Naive thymus-derived CD4-positive, alpha-beta T cell (primary cell): ENCODE results near the gene SELENOW. TPM values are rescaled to one million over a fixed set of nuclear protein-coding genes. Genes with fewer than 3 reads are reported as not detected.
"Not testable (repeated sequence)": the region's sequence is repeated elsewhere in the genome, so short reads cannot be mapped to it uniquely, and the experiment has no call there.

Source experiments
- ATAC-seq: fragments of 150-1000 bp; cut with Tn5 transposase; 2 replicates; pipeline ENCODE4 v1.10.0; 2021; ENCODE audit warnings: mild to moderate bottlenecking, moderate library complexity
- CTCF ChIA-PET: fragments of 350-600 bp; sonication (Branson Sonifier 250); formaldehyde crosslinking; loops from one replicate; lab custom pipeline; 2021; ENCODE audit warnings: antibody characterized with exemption; lab: Charles Lee
- POLR2A ChIA-PET: fragments of 350-600 bp; sonication (Branson Sonifier 250); formaldehyde crosslinking; loops from one replicate; lab custom pipeline; 2021; ENCODE audit warnings: antibody characterized with exemption, inconsistent platforms; lab: Charles Lee
- DNase-seq, 9 donors: peaks; one replicate each; pipeline versions ENCODE4 v3.0.0 to v3.0.0-alpha.2; 2020 to 2022; ENCODE audit warnings: mixed read lengths in 1 of 9
- H3K27ac ChIP-seq: one replicate; pipeline ENCODE4 v1.7.0; 2013; ENCODE audit warnings: mild to moderate bottlenecking, low read depth, low read length, moderate library complexity
- H3K27me3 ChIP-seq, 2 donors: one replicate each; pipeline ENCODE4 v1.7.0; 2013; ENCODE audit warnings: low read length in 2 of 2, mild to moderate bottlenecking in 2 of 2, moderate library complexity in 2 of 2; ENCODE audit not compliant: control insufficient read depth in 2 of 2, insufficient read depth in 2 of 2
- H3K36me3 ChIP-seq, 3 experiments: 1 replicate in 2 of 3; 2 replicates in 1 of 3; pipeline ENCODE4 v1.7.0; 2013; ENCODE audit warnings: low read length in 3 of 3, mild to moderate bottlenecking in 3 of 3, moderate library complexity in 1 of 3; ENCODE audit not compliant: insufficient read depth in 3 of 3, control insufficient read depth in 2 of 3
- H3K4me1 ChIP-seq, 2 donors: one replicate each; pipeline ENCODE4 v1.7.0; 2013; ENCODE audit warnings: low read length in 2 of 2, mild to moderate bottlenecking in 2 of 2, moderate library complexity in 1 of 2; ENCODE audit not compliant: control insufficient read depth in 2 of 2, insufficient read depth in 2 of 2
- H3K4me3 ChIP-seq: 2 replicates; pipeline ENCODE4 v1.7.0; 2013; ENCODE audit warnings: mild to moderate bottlenecking, low read length
- H3K9me3 ChIP-seq, 3 experiments: 1 replicate in 2 of 3; 2 replicates in 1 of 3; pipeline ENCODE4 v1.7.0; 2013; ENCODE audit warnings: low read length in 3 of 3; ENCODE audit not compliant: control insufficient read depth in 2 of 3
- H3K27ac Mint-ChIP-seq, 9 donors: one replicate each; pipeline ENCODE4 v1.8.0; 2020 to 2022; ENCODE audit warnings: mixed read lengths in 9 of 9, mild to moderate bottlenecking in 8 of 9, moderate library complexity in 5 of 9, inconsistent platforms in 2 of 9
- H3K27me3 Mint-ChIP-seq, 5 donors: one replicate each; pipeline ENCODE4 v1.8.0; 2021 to 2022; ENCODE audit warnings: mixed read lengths in 5 of 5, mild to moderate bottlenecking in 1 of 5
- H3K36me3 Mint-ChIP-seq, 5 donors: one replicate each; pipeline ENCODE4 v1.8.0; 2020 to 2022; ENCODE audit warnings: mixed read lengths in 5 of 5, mild to moderate bottlenecking in 3 of 5, inconsistent platforms in 1 of 5
- H3K4me1 Mint-ChIP-seq, 7 donors: one replicate each; pipeline ENCODE4 v1.8.0; 2020 to 2022; ENCODE audit warnings: mixed read lengths in 7 of 7, mild to moderate bottlenecking in 3 of 7, inconsistent platforms in 1 of 7
- H3K4me3 Mint-ChIP-seq, 10 donors: one replicate each; pipeline ENCODE4 v1.8.0; 2020 to 2022; ENCODE audit warnings: mild to moderate bottlenecking in 10 of 10, mixed read lengths in 10 of 10, moderate library complexity in 6 of 10, inconsistent platforms in 2 of 10
- H3K9me3 Mint-ChIP-seq, 11 donors: one replicate each; pipeline ENCODE4 v1.8.0; 2020 to 2022; ENCODE audit warnings: mixed read lengths in 11 of 11, mild to moderate bottlenecking in 4 of 11, inconsistent platforms in 1 of 11, moderate library complexity in 1 of 11
- intact Hi-C, 2 donors: fragments of 100-400 bp; cut with micrococcal nuclease; formaldehyde crosslinking; loops; one replicate each; pipeline ENCODE4 v1.15.1; 2023
- polyA plus RNA-seq, 2 donors: library from polyadenylated mRNA; unstranded; fragments of 300-500 nt; fragmentation: Illumina TruSeq; gene quantifications; one replicate each; pipeline ENCODE4 v1.2.3, GENCODE V29; 2021
- total RNA-seq, 6 experiments: library from RNA in 5 of 6; stranded (reverse) in 5 of 6; gene quantifications; 1 replicate in 5 of 6; 2 replicates in 1 of 6; pipeline ENCODE4 v1.2.3 and lab custom pipeline; 2021 to 2026

SELENOW gene
- total and polyA plus RNA-seq, 7 experiments from 2014 or later = 67.5 to 400 (median 111) TPM

- H3K27me3 ChIP-seq, H3K9me3 ChIP-seq, H3K27me3 Mint-ChIP-seq, DNase-seq, H3K9me3 Mint-ChIP-seq, ATAC-seq, CTCF ChIA-PET: not testable (repeated sequence)
- Histone ChIP-seq H3K4me3 (peak overlapping the region; percentile 88), H3K27ac (peak overlapping the region; percentile 87), H3K36me3 (peaks cover 0 to 23% (median 7%) of the 10 kb centered on the region in 3 experiments), H3K4me1 (peaks cover 8 to 19% of the 10 kb centered on the region in 2 donors)
- Mint-ChIP-seq H3K36me3 (peaks cover 0 to 11% (median 10%) of the 10 kb centered on the region in 5 donors), H3K4me1 (peaks cover 8 to 38% (median 32%) of the 10 kb centered on the region in 7 donors), H3K4me3 (peak overlapping the region; percentile 84 to 99 (median 93)), H3K27ac (peak overlapping the region in 7 of 9 donors; percentile 75 to 96 (median 93))
- intact Hi-C loops = loop anchor here (1.0 to 5.0 kb wide), 5 partner anchors 32 to 735 kb away; partner anchors contain the start of genes NOP53 (in 2 of the 2), DHX34 (in 1 of the 2), LMTK3 (in 1 of the 2) and NAPA (in 1 of the 2)
- POLR2A ChIA-PET = interaction anchor here (1.9 kb wide), 1 partner anchor 32 kb away, joined by 7 read pairs; the partner anchor contains the start of gene NOP53
Observed at GRCh38 chr19:47777245-47778048, 1.1 kb upstream of the SELENOW start.

- peaks cover 8 to 19% of the 10 kb centered on the region in 2 donors for H3K4me1 ChIP-seq
- Mint-ChIP-seq H3K9me3 (no peaks in the 10 kb centered on the region), H3K27ac (peak overlapping the region; percentile 70 to 95 (median 91)), H3K27me3 (no peaks in the 10 kb centered on the region), H3K4me3 (peak overlapping the region; percentile 84 to 99 (median 93)), H3K36me3 (peaks cover 0 to 15% (median 12%) of the 10 kb centered on the region in 5 donors), H3K4me1 (peaks cover 8 to 40% (median 32%) of the 10 kb centered on the region in 7 donors)
- peak overlapping the region; percentile 88 for H3K4me3 ChIP-seq
- peaks cover 0 to 30% (median 7%) of the 10 kb centered on the region in 3 experiments for H3K36me3 ChIP-seq
- peak overlapping the region; percentile 87 for H3K27ac ChIP-seq
- ATAC-seq (peak; percentile 8), DNase-seq (peak in 1 of 9 donors; percentile 11)
- no peaks in the 10 kb centered on the region for H3K9me3 ChIP-seq
- CTCF ChIA-PET = no interaction called here
- intact Hi-C loops = loop anchor here (1.0 to 5.0 kb wide), 5 partner anchors 34 to 733 kb away; partner anchors contain the start of genes NOP53 (in 2 of the 2), DHX34 (in 1 of the 2), LMTK3 (in 1 of the 2) and NAPA (in 1 of the 2)
- H3K27me3 ChIP-seq = no peaks in the 10 kb centered on the region
- POLR2A ChIA-PET = interaction anchor here (0.6 to 0.9 kb wide), 3 partner anchors 24 to 34 kb away, joined by 3 to 4 read pairs (median 3); partner anchors contain the start of gene NOP53
Observed at GRCh38 chr19:47778954-47779351, 450 bp downstream of the SELENOW start.

GRCh38 chr19:47779524-47780214 is 1.2 kb downstream of the SELENOW start:
- ATAC-seq (no peak), DNase-seq (no peak)
- Histone ChIP-seq H3K4me3 (peak overlapping the region; percentile 88), H3K27ac (peak overlapping the region; percentile 87), H3K4me1 (peaks cover 8 to 19% of the 10 kb centered on the region in 2 donors), H3K9me3 (no peaks in the 10 kb centered on the region), H3K36me3 (peaks cover 0 to 38% (median 7%) of the 10 kb centered on the region in 3 experiments), H3K27me3 (no peaks in the 10 kb centered on the region)
- Mint-ChIP-seq H3K27ac (peak overlapping the region; percentile 70 to 95 (median 91)), H3K27me3 (no peaks in the 10 kb centered on the region), H3K9me3 (no peaks in the 10 kb centered on the region), H3K4me3 (peak overlapping the region; percentile 84 to 99 (median 93)), H3K4me1 (peaks cover 8 to 40% (median 32%) of the 10 kb centered on the region in 7 donors), H3K36me3 (peaks cover 0 to 18% (median 15%) of the 10 kb centered on the region in 5 donors)
- POLR2A ChIA-PET = interaction anchor here (0.6 to 0.9 kb wide), 6 partner anchors 25 to 800 kb away, joined by 3 to 6 read pairs (median 3); partner anchors contain the start of gene NOP53
- intact Hi-C loops = loop anchor here in 1 of 2 donors (5.0 kb wide), 1 partner anchor 733 kb away; the partner anchor contains the start of gene LMTK3
- CTCF ChIA-PET = interaction anchor here (0.6 kb wide), 1 partner anchor 1980 kb away, joined by 11 read pairs; no protein-coding TSS in a partner anchor

- H3K4me1 Mint-ChIP-seq = peaks cover 8 to 40% (median 32%) of the 10 kb centered on the region in 7 donors
- peak overlapping the region in 8 of 9 donors; percentile 57 to 94 (median 90) for H3K27ac Mint-ChIP-seq
- no peaks in the 10 kb centered on the region for H3K9me3 Mint-ChIP-seq
- peaks cover 8 to 19% of the 10 kb centered on the region in 2 donors for H3K4me1 ChIP-seq
- CTCF ChIA-PET = interaction anchor here (0.6 kb wide), 1 partner anchor 1981 kb away, joined by 11 read pairs; no protein-coding TSS in a partner anchor
- H3K4me3 ChIP-seq = no peak overlapping the region
- H3K27ac ChIP-seq = peak overlapping the region; percentile 87
- no peaks in the 10 kb centered on the region for H3K27me3 ChIP-seq
- POLR2A ChIA-PET = interaction anchor here (0.6 kb wide), 2 partner anchors 34 to 36 kb away, joined by 3 to 6 read pairs; no protein-coding TSS in a partner anchor
- ATAC-seq (no peak), DNase-seq (no peak)
- peak overlapping the region; percentile 78 to 99 (median 93) for H3K4me3 Mint-ChIP-seq
- peaks cover 0 to 42% (median 7%) of the 10 kb centered on the region in 3 experiments for H3K36me3 ChIP-seq
- H3K9me3 ChIP-seq = no peaks in the 10 kb centered on the region
- intact Hi-C loops = no loop called here
- H3K36me3 Mint-ChIP-seq = peaks cover 0 to 18% (median 15%) of the 10 kb centered on the region in 5 donors
- no peaks in the 10 kb centered on the region for H3K27me3 Mint-ChIP-seq
Observed at GRCh38 chr19:47780215-47780551, 1.7 kb downstream of the SELENOW start.

- POLR2A ChIA-PET = interaction anchor here (1.1 to 1.2 kb wide), 2 partner anchors 36 to 668 kb away, joined by 3 to 4 read pairs; partner anchors contain the start of gene ZC3H4
- DNase-seq (no peak), ATAC-seq (no peak)
- Mint-ChIP-seq H3K36me3 (peaks cover 0 to 20% (median 15%) of the 10 kb centered on the region in 5 donors), H3K9me3 (no peaks in the 10 kb centered on the region), H3K27ac (peak overlapping the region in 8 of 9 donors; percentile 5 to 75 (median 62)), H3K4me3 (peak overlapping the region in 6 of 10 donors; percentile 16 to 60 (median 23)), H3K27me3 (no peaks in the 10 kb centered on the region), H3K4me1 (peaks cover 8 to 40% (median 32%) of the 10 kb centered on the region in 7 donors)
- intact Hi-C loops = no loop called here
- no peaks in the 10 kb centered on the region for H3K27me3 ChIP-seq
- H3K36me3 ChIP-seq = peaks cover 0 to 52% (median 7%) of the 10 kb centered on the region in 3 experiments
- peaks cover 8 to 19% of the 10 kb centered on the region in 2 donors for H3K4me1 ChIP-seq
- H3K9me3 ChIP-seq = no peaks in the 10 kb centered on the region
- CTCF ChIA-PET = interaction anchor here (0.7 to 1.2 kb wide), 2 partner anchors 10 to 14 kb away, joined by 3 to 5 read pairs; no protein-coding TSS in a partner anchor
- no peak overlapping the region for H3K4me3 ChIP-seq
- no peak overlapping the region for H3K27ac ChIP-seq
Observed at GRCh38 chr19:47781590-47782262, 3.2 kb downstream of the SELENOW start.
